Astrocyte (in vitro differentiated cells and primary cell): ENCODE measurements around the gene LRIT3. TPM values are rescaled to one million over a fixed set of nuclear protein-coding genes. Genes with fewer than 3 reads are reported as not detected.

Experiments used
- DNase-seq: peaks from one replicate; pipeline ENCODE4 v3.0.0-alpha.2; 2010; ENCODE audit warnings: low read depth
- FAIRE-seq: peaks from 2 replicates; lab custom pipeline; 2011; peaks lifted over from hg19 to GRCh38; lab: Jason Lieb, UNC
- H2AFZ ChIP-seq: 2 replicates; pipeline ENCODE4 v1.6.0; 2012; ENCODE audit warnings: low read depth, low read length, inconsistent platforms
- H3K27ac ChIP-seq: 2 replicates; pipeline ENCODE4 v1.5.1; 2011; ENCODE audit warnings: low read depth, low read length, inconsistent platforms
- H3K27me3 ChIP-seq: 2 replicates; pipeline ENCODE4 v1.6.0; 2011; ENCODE audit warnings: low read length, inconsistent platforms; ENCODE audit not compliant: insufficient read depth
- H3K36me3 ChIP-seq: 2 replicates; pipeline ENCODE4 v1.5.1; 2011; ENCODE audit warnings: low read length, inconsistent platforms; ENCODE audit not compliant: insufficient read depth
- H3K4me1 ChIP-seq: 2 replicates; pipeline ENCODE4 v1.5.1; 2011; ENCODE audit warnings: low read length, inconsistent platforms; ENCODE audit not compliant: insufficient read depth
- H3K4me2 ChIP-seq: 2 replicates; pipeline ENCODE4 v1.6.0; 2012; ENCODE audit warnings: low read length, inconsistent platforms
- H3K4me3 ChIP-seq: 2 replicates; pipeline ENCODE4 v1.5.1; 2011; ENCODE audit warnings: low read depth, mild to moderate bottlenecking, low read length, inconsistent platforms; ENCODE audit not compliant: insufficient read depth
- H3K79me2 ChIP-seq: 2 replicates; pipeline ENCODE4 v1.6.0; 2012; ENCODE audit warnings: mild to moderate bottlenecking, low read length, inconsistent platforms; ENCODE audit not compliant: insufficient read depth
- H3K9ac ChIP-seq: 2 replicates; pipeline ENCODE4 v1.6.0; 2012; ENCODE audit warnings: mild to moderate bottlenecking, low read length, inconsistent platforms
- H3K9me3 ChIP-seq: 2 replicates; pipeline ENCODE4 v1.5.1; 2012; ENCODE audit warnings: low read depth, mild to moderate bottlenecking, low read length, inconsistent platforms; ENCODE audit not compliant: insufficient read depth
- H4K20me1 ChIP-seq: 2 replicates; pipeline ENCODE4 v1.6.0; 2012; ENCODE audit warnings: low read length, inconsistent platforms; ENCODE audit not compliant: insufficient read depth
- H3K27ac Mint-ChIP-seq: one replicate; pipeline ENCODE4 v1.8.0; 2021; ENCODE audit warnings: mild to moderate bottlenecking, mixed read lengths; ENCODE audit not compliant: unreplicated experiment
- H3K27me3 Mint-ChIP-seq: one replicate; pipeline ENCODE4 v1.8.0; 2021; ENCODE audit warnings: low read depth, mixed read lengths; ENCODE audit not compliant: unreplicated experiment
- H3K36me3 Mint-ChIP-seq: one replicate; pipeline ENCODE4 v1.8.0; 2021; ENCODE audit warnings: low read depth, mixed read lengths; ENCODE audit not compliant: unreplicated experiment
- H3K4me1 Mint-ChIP-seq: one replicate; pipeline ENCODE4 v1.8.0; 2021; ENCODE audit warnings: low read depth, mixed read lengths; ENCODE audit not compliant: unreplicated experiment
- H3K4me3 Mint-ChIP-seq: one replicate; pipeline ENCODE4 v1.8.0; 2021; ENCODE audit warnings: mild to moderate bottlenecking, moderate library complexity, mixed read lengths; ENCODE audit not compliant: unreplicated experiment
- H3K9me3 Mint-ChIP-seq: one replicate; pipeline ENCODE4 v1.8.0; 2021; ENCODE audit warnings: mild to moderate bottlenecking, mixed read lengths; ENCODE audit not compliant: unreplicated experiment
- EZH2 ChIP-seq: IDR thresholded peaks from 2 replicates; pipeline ENCODE4 v1.6.1; 2012; ENCODE audit warnings: mild to moderate bottlenecking, low read length, inconsistent platforms; ENCODE audit not compliant: insufficient read depth
- total RNA-seq: library from RNA; stranded (reverse); gene quantifications from 2 replicates; pipeline ENCODE4 v1.2.1, GENCODE V29; 2021
- TF ChIP-seq, protein P1 (sequence below): IDR thresholded peaks from 2 replicates; pipeline ENCODE4 v1.5.1; 2011; ENCODE audit warnings: low read depth, mild to moderate bottlenecking, inconsistent platforms, low read length, moderate library complexity; ENCODE audit not compliant: insufficient read depth

Gene LRIT3
- total RNA-seq, 1 donor from 2014 or later, result 0.11 TPM

DNA sequence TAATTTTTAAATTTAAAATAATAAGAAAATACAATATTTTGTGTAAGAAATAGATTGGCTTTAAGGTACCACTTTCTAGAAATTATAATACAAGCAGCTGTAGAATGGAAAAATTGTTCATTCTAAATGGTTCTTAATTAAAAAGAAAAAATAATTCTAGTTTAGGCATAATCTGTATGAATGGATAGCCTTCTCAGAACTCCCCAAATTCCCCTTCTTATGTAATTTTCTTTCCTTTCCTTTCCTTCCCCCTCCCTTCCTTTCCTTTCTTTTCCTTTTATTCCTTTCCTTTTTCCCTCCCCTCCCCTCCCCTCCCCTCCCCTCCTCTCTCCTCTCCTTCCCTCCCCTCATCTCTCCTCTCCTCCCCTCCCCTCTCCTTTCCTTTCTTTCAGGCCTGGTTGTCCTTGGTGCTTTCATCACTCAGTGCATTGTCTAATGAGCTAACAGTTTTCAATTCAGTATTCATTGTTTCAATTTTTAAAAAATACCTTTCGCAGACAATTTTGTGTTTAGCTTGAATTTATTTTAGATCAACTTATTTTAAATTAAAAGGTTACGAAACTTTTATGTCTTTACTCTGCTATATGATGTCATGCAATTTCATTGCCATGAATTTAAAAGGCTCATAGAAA is 28.8 kb downstream of the LRIT3 start:
- no peaks in the 10 kb centered on the region for H4K20me1 ChIP-seq
- H3K9me3 ChIP-seq, result no peaks in the 10 kb centered on the region
- DNase-seq (no peak), FAIRE-seq (no peak)
- Mint-ChIP-seq H3K27me3 (peaks cover 3% of the 10 kb centered on the region), H3K4me3 (no peak overlapping the region), H3K27ac (no peak overlapping the region), H3K4me1 (no peaks in the 10 kb centered on the region), H3K9me3 (no peaks in the 10 kb centered on the region), H3K36me3 (no peaks in the 10 kb centered on the region)
- no peak overlapping the region for H2AFZ ChIP-seq
- no peaks in the 10 kb centered on the region for H3K36me3 ChIP-seq
- H3K27ac ChIP-seq, result no peak overlapping the region
- H3K27me3 ChIP-seq, result no peaks in the 10 kb centered on the region
- TF ChIP-seq, protein P1, sequence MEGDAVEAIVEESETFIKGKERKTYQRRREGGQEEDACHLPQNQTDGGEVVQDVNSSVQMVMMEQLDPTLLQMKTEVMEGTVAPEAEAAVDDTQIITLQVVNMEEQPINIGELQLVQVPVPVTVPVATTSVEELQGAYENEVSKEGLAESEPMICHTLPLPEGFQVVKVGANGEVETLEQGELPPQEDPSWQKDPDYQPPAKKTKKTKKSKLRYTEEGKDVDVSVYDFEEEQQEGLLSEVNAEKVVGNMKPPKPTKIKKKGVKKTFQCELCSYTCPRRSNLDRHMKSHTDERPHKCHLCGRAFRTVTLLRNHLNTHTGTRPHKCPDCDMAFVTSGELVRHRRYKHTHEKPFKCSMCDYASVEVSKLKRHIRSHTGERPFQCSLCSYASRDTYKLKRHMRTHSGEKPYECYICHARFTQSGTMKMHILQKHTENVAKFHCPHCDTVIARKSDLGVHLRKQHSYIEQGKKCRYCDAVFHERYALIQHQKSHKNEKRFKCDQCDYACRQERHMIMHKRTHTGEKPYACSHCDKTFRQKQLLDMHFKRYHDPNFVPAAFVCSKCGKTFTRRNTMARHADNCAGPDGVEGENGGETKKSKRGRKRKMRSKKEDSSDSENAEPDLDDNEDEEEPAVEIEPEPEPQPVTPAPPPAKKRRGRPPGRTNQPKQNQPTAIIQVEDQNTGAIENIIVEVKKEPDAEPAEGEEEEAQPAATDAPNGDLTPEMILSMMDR, result no peak
- no peak for TF ChIP-seq EZH2
- no peak overlapping the region for H3K9ac ChIP-seq
- H3K4me3 ChIP-seq, result no peak overlapping the region
- H3K4me1 ChIP-seq, result no peaks in the 10 kb centered on the region
- no peaks in the 10 kb centered on the region for H3K79me2 ChIP-seq
- H3K4me2 ChIP-seq, result no peak overlapping the region

GRCh38 chr4:109877400-109877799 is 29.5 kb downstream of the LRIT3 start:
- H3K27me3 ChIP-seq, result no peaks in the 10 kb centered on the region
- H3K27ac ChIP-seq, result no peak overlapping the region
- H3K4me1 Mint-ChIP-seq, result no peaks in the 10 kb centered on the region
- no peak for FAIRE-seq
- H2AFZ ChIP-seq, result no peak overlapping the region
- H3K36me3 ChIP-seq, result no peaks in the 10 kb centered on the region
- H3K27ac Mint-ChIP-seq, result no peak overlapping the region
- TF ChIP-seq EZH2, result no peak
- TF ChIP-seq, protein P1, result no peak
- no peak overlapping the region for H3K9ac ChIP-seq
- H3K4me3 ChIP-seq, result no peak overlapping the region
- H3K9me3 ChIP-seq, result no peaks in the 10 kb centered on the region
- H3K4me1 ChIP-seq, result no peaks in the 10 kb centered on the region
- no peaks in the 10 kb centered on the region for H3K79me2 ChIP-seq
- H3K4me3 Mint-ChIP-seq, result no peak overlapping the region
- H3K36me3 Mint-ChIP-seq, result no peaks in the 10 kb centered on the region
- no peaks in the 10 kb centered on the region for H4K20me1 ChIP-seq
- H3K9me3 Mint-ChIP-seq, result no peaks in the 10 kb centered on the region
- peaks cover 2% of the 10 kb centered on the region for H3K27me3 Mint-ChIP-seq
- DNase-seq, result no peak
- H3K4me2 ChIP-seq, result no peak overlapping the region

- FAIRE-seq, result no peak
- H3K27ac Mint-ChIP-seq, result no peak overlapping the region
- no peaks in the 10 kb centered on the region for H3K9me3 Mint-ChIP-seq
Observed at GRCh38 chr4:109878355-109878754, 30.4 kb downstream of the LRIT3 start.

More at GRCh38 chr4:109878355-109878754, 30.4 kb downstream of the LRIT3 start:
- no peak overlapping the region for H3K4me3 ChIP-seq
- H4K20me1 ChIP-seq, result no peaks in the 10 kb centered on the region
- TF ChIP-seq, protein P1, result no peak
- TF ChIP-seq EZH2, result no peak
- H3K9me3 ChIP-seq, result no peaks in the 10 kb centered on the region
- H3K4me1 ChIP-seq, result no peaks in the 10 kb centered on the region
- H3K4me1 Mint-ChIP-seq, result no peaks in the 10 kb centered on the region
- H3K4me2 ChIP-seq, result no peak overlapping the region
- no peak overlapping the region for H3K9ac ChIP-seq
- no peak for DNase-seq
- H3K79me2 ChIP-seq, result no peaks in the 10 kb centered on the region
- H3K27ac ChIP-seq, result no peak overlapping the region
- H3K4me3 Mint-ChIP-seq, result no peak overlapping the region
- peaks cover 2% of the 10 kb centered on the region for H3K27me3 Mint-ChIP-seq
- no peaks in the 10 kb centered on the region for H3K36me3 ChIP-seq
- H2AFZ ChIP-seq, result no peak overlapping the region
- no peaks in the 10 kb centered on the region for H3K36me3 Mint-ChIP-seq
- H3K27me3 ChIP-seq, result no peaks in the 10 kb centered on the region
